Right ventricle myocardium inferior (tissue), 1 donor: Measurements from ENCODE around the gene NEURL2. TPM values are rescaled to one million over a fixed set of nuclear protein-coding genes. Genes with fewer than 3 reads are reported as not detected.

Experiments
- ATAC-seq: fragments of 200-7000 bp; cut with Tn5 transposase; one replicate; pipeline ENCODE4 v1.9.1; 2020; ENCODE audit warnings: mild to moderate bottlenecking, moderate library complexity
- DNase-seq: peaks from one replicate; pipeline ENCODE4 v3.0.0; 2021; ENCODE audit errors: missing footprints
- intact Hi-C: fragments of 100-400 bp; cut with DNase I; formaldehyde crosslinking; loops from one replicate; pipeline ENCODE4 v1.11.0; 2022
- total RNA-seq: library from RNA; stranded (reverse); fragmentation: NEBNext Ultra II Directional; extraction: Animal tissue kit (Norgen Biotek cat#: 25700); gene quantifications from one replicate; pipeline ENCODE4 v1.2.1, GENCODE V29; 2021
- donor health status: DM: no; HTN: yes; CAD: no; lungs with severe emphysema.

The NEURL2 gene
- total RNA-seq, 1 donor from 2014 or later: 5.0 TPM

- intact Hi-C loops: no loop called here
- ATAC-seq: no peak
- no peak for DNase-seq
Observed at GRCh38 chr20:45857882-45858216, 33.2 kb downstream of the NEURL2 start.

- DNase-seq (peak; percentile 94), ATAC-seq (peak; percentile 99)
- intact Hi-C loops: no loop called here
Observed at GRCh38 chr20:45857114-45857881, 33.7 kb downstream of the NEURL2 start, which contains the start of the genes ACOT8 and ZSWIM3. Gene ACOT8 (minus strand): TSS chr20:45857392. CDS start chr20:45857315, 77 bp downstream. Gene ZSWIM3 (plus strand): TSS chr20:45857614. CDS start chr20:45857826, 212 bp downstream.

- ATAC-seq: no peak
- intact Hi-C loops: no loop called here
Observed at GRCh38 chr20:45853484-45853883, 37.5 kb downstream of the NEURL2 start.

GRCh38 chr20:45852326-45852725 is 38.7 kb downstream of the NEURL2 start:
- intact Hi-C loops: no loop called here
- ATAC-seq: no peak
- DNase-seq: no peak

More at GRCh38 chr20:45853484-45853883, 37.5 kb downstream of the NEURL2 start:
- no peak for DNase-seq

- ATAC-seq (no peak), DNase-seq (no peak)
- intact Hi-C loops: no loop called here
Observed at GRCh38 chr20:45851501-45851900, 39.5 kb downstream of the NEURL2 start.

GRCh38 chr20:45850926-45851325 is 40.1 kb downstream of the NEURL2 start:
- DNase-seq (no peak), ATAC-seq (peak; percentile 55)
- intact Hi-C loops: no loop called here

GRCh38 chr20:45850238-45850637 is 40.8 kb downstream of the NEURL2 start:
- ATAC-seq (no peak), DNase-seq (no peak)
- intact Hi-C loops: no loop called here

GRCh38 chr20:45848969-45849582 is 41.9 kb downstream of the NEURL2 start:
- no peak for DNase-seq
- intact Hi-C loops: no loop called here
- ATAC-seq: no peak

GRCh38 chr20:45848421-45848820 is 42.6 kb downstream of the NEURL2 start:
- intact Hi-C loops: no loop called here
- DNase-seq (no peak), ATAC-seq (no peak)

GRCh38 chr20:45845452-45845851 is 45.6 kb downstream of the NEURL2 start:
- no peak for DNase-seq
- intact Hi-C loops: no loop called here
- no peak for ATAC-seq

GRCh38 chr20:45843506-45843905 is 47.5 kb downstream of the NEURL2 start:
- intact Hi-C loops: no loop called here
- DNase-seq: no peak
- ATAC-seq: no peak

- DNase-seq (no peak), ATAC-seq (peak; percentile 35)
- intact Hi-C loops: no loop called here
Observed at GRCh38 chr20:45842169-45842812, 48.7 kb downstream of the NEURL2 start.

- intact Hi-C loops: no loop called here
- no peak for ATAC-seq
Observed at GRCh38 chr20:45841407-45842129, 49.4 kb downstream of the NEURL2 start.

GRCh38 chr20:45840700-45841198 is 50.3 kb downstream of the NEURL2 start:
- no peak for DNase-seq
- ATAC-seq: no peak
- intact Hi-C loops: no loop called here

More at GRCh38 chr20:45841407-45842129, 49.4 kb downstream of the NEURL2 start:
- no peak for DNase-seq

Other genes with a start within 250 kb of the NEURL2 start
- gene WFDC11, start 221.0 kb downstream of the NEURL2 start, total RNA-seq: not detected
- not detected for gene WFDC13, start 189.2 kb downstream of the NEURL2 start, total RNA-seq
- not detected for gene WFDC10B, start 186.2 kb downstream of the NEURL2 start, total RNA-seq
- gene SPINT4, start 168.9 kb downstream of the NEURL2 start, total RNA-seq: not detected
- 1.1 TPM for gene WFDC3, start 99.3 kb downstream of the NEURL2 start, total RNA-seq
- 12.4 TPM for gene DNTTIP1, start 99.3 kb downstream of the NEURL2 start, total RNA-seq
- 1.7 TPM for gene UBE2C, start 78.6 kb downstream of the NEURL2 start, total RNA-seq
- not detected for gene TNNC2, start 63.9 kb downstream of the NEURL2 start, total RNA-seq
- 22.5 TPM for gene SNX21, start 57.4 kb downstream of the NEURL2 start, total RNA-seq
- 29.4 TPM for gene ACOT8, start 33.8 kb downstream of the NEURL2 start, total RNA-seq
- 2.1 TPM for gene ZSWIM3, start 33.6 kb downstream of the NEURL2 start, total RNA-seq
- 11.4 TPM for gene ZSWIM1, start 10.0 kb downstream of the NEURL2 start, total RNA-seq
- 2.0 TPM for gene SPATA25, start 3.6 kb downstream of the NEURL2 start, total RNA-seq
- 113 TPM for gene CTSA, start 127 bp upstream of the NEURL2 start, total RNA-seq
- 156 TPM for gene PLTP, start 20.9 kb upstream of the NEURL2 start, total RNA-seq
- gene PCIF1, start 43.5 kb upstream of the NEURL2 start, total RNA-seq: 22.5 TPM
- gene ZNF335, start 81.0 kb upstream of the NEURL2 start, total RNA-seq: 9.7 TPM
- gene MMP9, start 117.7 kb upstream of the NEURL2 start, total RNA-seq: 1.1 TPM
- gene SLC12A5, start 138.0 kb upstream of the NEURL2 start, total RNA-seq: not detected
- 19.4 TPM for gene NCOA5, start 198.8 kb upstream of the NEURL2 start, total RNA-seq
- gene CD40, start 227.1 kb upstream of the NEURL2 start, total RNA-seq: 8.0 TPM